Dermis microvascular lymphatic vessel endothelial cell (primary cell): ENCODE results near the gene ANKS1A. TPM values are rescaled to one million over a fixed set of nuclear protein-coding genes. Genes with fewer than 3 reads are reported as not detected.
"Not testable (repeated sequence)": the region's sequence is repeated elsewhere in the genome, so short reads cannot be mapped to it uniquely, and the experiment has no call there.

Experiments used
- DNase-seq, 2 donors: peaks; one replicate each; pipeline versions ENCODE4 v3.0.0 to v3.0.0-alpha.2; 2010; ENCODE audit warnings: low read depth in 2 of 2
- total RNA-seq: library from RNA; depleted of rRNA; stranded (reverse); fragments of >200 nt; gene quantifications from 2 replicates; pipeline ENCODE4 v1.2.1, GENCODE V29; 2014

The ANKS1A gene
- total RNA-seq, 1 donor from 2014 or later = 20.0 TPM

DNA sequence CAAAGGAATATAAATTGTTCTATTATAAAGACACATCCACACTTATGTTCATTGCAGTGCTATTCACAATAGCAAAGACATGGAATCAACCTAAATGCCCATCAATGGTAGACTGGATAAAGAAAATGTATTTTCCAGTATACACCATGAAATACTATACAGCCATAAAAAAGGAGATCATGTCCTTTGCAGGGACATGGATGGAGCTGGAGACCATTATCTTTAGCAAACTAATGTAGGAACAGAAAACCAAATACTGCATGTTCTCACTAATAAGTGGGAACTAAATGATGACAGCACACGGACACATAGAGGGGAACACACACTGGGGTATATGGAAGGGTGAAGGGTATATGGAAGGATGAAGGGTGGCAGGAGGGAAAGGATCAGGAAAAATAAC is 5.0 kb upstream of the ANKS1A start:
- DNase-seq = not testable (repeated sequence)

DNA sequence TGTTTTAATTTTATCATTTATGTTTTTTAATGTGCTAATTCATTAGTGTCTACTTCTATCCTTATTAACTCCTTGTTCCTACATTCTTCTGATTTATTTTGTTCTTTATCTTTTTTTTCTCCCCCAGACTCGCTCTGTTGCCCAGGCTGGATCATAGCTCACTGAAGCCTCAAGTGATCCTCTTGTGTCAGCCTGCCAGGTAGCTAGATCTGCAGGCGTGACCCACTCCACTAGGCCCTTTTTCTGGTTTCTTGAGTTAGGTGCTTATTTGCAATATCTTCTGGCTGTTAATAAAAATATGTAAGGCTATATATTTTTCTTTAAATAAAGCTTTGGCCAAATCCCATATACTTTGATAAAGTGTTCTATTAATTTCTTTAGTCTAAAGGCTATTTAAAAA is 4.1 kb upstream of the ANKS1A start:
- DNase-seq = no peak

DNA sequence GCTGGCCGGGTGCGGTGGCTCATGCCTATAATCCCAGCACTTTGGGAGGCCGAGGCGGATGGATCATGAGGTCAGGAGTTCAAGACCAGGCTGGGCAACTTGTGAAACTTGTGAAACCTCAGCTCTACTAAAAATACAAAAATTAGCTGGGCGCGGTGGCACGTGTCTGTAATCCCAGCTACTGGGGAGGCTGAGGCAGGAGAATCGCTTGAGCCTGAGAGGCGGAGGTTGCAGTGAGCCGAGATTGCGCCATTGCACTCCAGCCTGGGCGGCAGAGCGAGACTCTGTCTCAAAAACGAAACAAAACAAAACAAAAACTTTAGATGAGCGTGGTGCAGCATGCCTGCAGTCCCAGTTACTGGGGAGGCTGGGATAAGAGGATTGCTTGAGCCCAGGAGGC is 3.2 kb upstream of the ANKS1A start:
- not testable (repeated sequence) for DNase-seq

DNA sequence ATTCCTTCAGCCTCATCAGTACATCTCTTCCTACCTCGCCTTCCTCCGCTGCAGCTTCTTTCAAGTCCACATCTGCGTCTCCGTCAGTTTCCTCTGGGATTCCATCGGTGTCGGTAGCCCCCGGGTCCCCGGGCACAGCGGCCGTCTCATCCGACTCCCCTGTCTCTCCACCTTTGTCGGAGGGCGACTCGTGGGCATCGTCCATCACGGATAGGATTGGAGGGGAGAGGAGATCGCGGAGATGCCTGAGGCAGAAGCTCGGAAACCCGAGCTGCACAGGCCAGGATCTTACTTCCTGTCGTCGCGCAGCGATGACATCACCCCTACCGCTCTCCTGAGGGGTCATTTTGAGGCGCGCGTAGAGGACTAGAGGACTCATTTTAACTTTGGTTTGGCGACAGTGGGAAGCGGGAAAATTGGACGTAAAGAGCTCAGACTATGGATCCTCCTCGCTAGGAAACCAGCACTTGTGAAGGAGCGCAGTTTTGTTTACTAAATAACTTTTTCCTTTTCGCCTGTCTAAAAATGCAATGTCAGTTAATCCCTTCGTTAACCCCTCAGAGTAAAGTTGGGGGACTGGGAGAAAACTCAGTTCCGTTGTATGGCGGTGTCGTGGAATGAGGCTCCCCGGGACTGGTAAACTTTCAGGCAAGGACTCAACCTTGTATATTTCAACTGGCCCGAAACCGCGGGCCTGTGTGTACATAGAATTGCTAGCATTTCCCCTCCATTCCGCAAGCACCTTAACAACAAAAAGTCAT is 1.1 kb upstream of the ANKS1A start, which contains the start of gene TAF11:
TAF11 (minus strand) TSS at position 290 of the 761 bp plus-strand sequence; CDS start at position 205, 85 bp downstream.
- peak; percentile 91 to 95 for DNase-seq

DNA sequence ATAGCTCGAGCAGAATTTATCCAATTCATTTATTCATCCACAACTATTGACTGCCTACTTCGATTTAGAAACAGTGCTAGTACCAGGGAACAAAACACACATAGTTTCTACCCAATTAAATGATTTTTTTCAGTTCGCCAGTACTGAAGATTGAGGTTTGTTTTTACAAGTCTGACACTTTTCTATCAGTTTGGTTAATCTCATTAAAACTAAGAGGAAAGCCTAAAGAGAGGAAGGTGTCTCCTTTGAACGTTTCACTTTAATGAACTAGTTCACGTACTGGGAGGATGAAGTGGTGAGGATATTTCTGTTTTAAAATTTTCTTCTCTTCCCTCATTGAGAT is 570 bp upstream of the ANKS1A start:
- no peak for DNase-seq

DNA sequence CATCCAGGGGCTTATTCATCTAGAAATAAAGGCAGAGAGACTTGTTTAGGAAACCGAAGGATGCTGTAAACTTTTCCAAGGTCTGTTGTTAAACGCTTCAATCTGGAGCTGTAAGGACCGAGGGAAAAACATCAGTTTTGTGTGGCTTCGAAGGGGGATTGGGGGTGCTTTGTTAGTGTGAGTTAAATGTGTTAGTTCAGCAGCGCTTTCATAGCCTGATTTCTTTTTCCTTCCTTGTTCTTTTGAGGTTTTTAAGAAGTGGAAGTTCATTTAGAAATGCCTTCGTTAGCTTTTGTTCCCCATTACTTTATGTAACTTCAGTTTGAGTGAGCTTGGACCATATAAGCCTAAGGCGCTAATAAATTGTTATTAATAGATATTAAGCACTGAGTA is 1.5 kb downstream of the ANKS1A start:
- no peak for DNase-seq

DNA sequence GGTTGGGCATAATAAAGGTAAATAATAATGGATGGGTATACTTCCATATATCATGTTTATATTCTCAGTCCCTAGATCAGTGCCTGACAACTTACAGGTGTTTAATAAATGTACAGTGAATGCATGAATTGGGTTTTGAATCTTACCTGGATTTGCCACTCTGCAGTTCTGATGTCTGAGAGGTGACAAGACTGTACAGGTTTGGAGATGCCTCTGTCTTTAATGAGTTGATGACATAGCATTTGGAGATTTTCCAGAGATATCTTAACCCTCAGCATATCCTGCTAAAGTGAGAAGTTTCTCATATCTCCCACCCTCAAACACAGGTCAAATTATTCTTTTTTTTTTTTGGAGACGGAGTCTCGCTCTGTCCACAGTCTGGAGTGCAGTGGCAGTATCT is 2.2 kb downstream of the ANKS1A start:
- DNase-seq = no peak

DNA sequence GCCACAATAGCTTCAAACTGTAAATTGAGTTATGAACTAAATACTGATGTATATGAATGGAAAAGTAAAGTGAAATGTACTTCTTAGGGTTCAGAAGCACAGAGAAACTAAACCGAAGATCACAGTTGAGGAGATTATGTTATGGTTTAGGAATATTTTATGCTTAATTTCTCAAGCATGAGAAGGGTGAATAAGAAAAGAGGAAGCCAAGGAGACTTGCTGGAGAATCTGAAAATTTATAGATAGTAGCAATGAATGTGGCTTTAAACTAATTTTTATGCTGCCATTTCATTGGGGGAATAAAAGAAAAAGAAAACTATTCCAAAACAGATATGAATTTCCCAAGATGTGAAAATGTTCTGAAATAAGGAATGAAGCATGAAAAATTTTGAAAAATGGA is 5.6 kb downstream of the ANKS1A start:
- no peak for DNase-seq

DNA sequence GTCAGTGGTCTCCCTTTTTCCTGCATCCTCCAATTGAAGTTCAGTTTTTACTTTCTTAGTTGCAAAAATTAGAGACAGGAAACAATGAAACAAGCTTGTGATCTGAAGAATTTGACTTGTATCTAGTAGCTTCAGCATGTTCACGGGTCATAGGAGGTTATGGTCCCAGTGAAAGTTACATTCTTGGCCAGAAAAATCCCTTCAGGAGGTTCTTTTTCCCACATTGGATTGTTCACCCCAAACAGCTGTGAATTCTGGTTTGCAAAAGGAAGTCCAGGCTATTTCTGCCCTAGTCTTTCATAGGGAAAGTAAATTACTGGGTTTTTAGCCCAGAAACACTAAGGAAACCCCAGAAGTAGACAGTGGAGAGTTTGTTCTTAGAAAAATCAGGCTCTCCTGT is 8.1 kb downstream of the ANKS1A start:
- no peak for DNase-seq

DNA sequence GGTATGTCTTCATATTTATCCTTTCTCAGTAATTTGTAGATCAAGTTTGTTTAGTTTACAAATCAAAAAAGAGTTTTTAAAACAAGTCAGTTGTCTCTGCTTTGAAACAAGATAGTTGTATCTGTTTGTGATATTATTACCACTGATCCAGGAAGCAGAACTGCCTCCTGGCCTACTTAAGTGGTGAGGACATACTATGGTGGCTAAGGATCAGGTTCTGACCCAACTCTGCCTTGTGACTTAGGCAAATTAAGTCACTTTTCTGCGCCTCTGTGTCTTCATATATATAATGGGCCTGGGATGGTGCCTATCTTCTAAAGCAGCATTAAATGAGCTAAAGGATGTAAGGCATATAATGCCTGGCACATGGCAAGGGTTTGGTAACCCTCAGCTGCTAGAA is 8.7 kb downstream of the ANKS1A start:
- DNase-seq = no peak

DNA sequence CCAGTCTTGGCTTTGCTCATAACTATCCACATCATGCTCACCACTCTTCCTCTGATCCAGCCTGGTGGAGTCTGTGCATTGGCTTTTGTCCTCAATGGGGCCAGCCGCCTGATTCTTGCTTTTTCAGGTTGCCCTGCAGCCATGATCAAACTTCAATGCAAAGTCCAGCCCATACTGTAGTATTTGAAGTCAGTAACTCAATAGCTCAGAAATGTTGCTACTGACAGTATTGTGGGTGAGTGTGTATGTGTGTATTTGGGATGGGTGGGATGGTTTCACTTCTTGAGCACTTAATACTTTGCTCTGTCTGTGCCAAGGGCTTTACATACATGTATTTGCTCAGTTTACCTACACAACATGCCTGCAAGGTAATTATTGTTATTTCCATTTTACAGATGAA is 10.7 kb downstream of the ANKS1A start:
- DNase-seq = not testable (repeated sequence)

DNA sequence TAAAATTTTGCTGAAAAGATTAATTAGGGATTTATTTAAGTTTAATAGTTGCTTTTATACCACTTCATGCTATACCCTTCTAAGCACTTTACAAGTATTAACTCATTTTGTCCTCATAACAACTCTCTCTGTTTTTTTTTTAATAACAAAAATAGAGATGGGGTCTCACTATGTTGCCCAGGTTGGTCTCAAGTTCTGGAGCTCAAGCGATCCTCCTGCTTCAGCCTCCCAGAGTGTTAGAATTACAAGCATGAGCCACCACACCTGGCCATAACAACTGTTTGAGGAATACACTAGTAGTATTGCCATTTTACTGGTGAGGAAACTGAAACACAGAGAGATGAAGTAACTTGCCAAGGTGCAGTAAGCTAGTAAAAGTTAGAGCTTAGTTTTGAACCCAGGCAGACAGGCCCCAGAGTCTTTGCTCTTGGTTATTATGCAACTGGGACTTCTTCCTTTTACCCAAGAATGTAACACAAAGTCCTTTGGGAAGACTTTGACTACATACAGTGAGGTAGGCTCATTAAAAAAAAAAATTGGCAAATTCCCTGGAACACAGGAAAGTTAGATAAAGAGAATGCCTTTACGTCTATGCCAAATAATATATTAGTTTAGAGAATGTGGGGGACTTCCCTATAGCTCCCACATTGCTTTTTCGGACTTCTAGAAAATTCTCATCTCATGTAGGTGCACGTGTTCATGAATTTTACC is 11.4 kb downstream of the ANKS1A start:
- no peak for DNase-seq

DNA sequence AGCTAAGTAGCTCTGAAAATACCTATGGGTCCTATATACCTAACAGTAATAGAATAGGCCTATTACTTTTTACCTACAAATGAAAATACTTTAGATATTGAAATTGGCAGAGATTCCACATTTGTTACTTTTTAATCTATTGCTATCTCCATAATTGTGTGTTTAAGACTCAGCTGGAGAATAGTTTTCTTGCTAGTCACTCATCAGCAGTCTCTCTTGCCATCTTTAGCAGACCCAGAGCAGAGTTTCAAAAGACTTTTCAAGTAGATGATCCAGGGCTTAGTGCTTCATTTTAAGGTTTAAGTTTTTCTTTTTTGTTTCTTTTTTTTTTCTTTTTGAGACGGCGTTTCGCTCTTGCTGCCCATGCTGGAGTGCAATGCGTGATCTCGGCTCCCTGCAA is 12.9 kb downstream of the ANKS1A start:
- no peak for DNase-seq

DNA sequence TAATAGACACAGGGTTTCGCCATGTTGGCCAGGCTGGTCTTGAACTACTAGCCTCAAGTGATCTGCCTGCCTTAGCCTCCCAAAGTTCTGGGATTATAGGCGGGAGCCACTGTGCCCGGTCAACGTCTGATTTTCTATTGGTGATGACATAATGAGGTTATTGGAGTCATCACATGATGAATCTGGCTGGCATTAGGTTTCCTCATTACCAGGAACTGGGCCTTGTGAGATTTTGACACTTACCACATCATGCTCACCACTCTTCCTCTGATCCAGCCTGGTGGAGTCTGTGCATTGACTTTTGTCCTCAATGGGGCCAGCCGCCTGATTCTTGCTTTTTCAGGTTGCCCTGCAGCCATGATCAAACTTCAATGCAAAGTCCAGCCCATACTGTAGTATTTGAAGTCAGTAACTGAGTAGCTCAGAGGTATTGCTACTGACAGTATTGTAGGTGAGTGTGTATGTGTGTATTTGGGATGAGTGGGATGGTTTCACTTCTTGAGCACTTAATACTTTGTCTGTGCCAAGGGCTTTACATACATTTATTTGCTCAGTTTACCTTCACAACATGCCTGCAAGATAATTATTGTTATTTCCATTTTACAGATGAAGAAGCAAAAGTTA is 16.0 kb downstream of the ANKS1A start:
- no peak for DNase-seq

DNA sequence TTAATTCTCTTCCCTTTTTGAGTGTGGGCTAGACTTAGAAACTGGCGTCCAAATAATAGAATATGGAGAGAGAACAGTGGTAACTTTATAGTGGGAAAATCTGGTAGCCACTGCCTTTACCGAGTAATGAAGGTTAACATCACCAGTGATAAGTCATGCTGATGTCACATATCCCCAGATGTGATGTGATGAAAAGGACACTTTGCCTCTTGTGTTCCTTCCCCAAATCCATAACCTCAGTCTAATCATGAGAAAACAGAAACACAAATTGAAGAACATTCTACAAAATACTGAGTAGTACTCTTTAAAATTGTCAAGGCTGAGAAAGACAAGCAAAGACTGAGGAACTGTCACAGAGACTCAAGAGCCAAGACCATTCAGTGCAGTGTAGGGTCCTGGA is 17.8 kb downstream of the ANKS1A start:
- no peak for DNase-seq

DNA sequence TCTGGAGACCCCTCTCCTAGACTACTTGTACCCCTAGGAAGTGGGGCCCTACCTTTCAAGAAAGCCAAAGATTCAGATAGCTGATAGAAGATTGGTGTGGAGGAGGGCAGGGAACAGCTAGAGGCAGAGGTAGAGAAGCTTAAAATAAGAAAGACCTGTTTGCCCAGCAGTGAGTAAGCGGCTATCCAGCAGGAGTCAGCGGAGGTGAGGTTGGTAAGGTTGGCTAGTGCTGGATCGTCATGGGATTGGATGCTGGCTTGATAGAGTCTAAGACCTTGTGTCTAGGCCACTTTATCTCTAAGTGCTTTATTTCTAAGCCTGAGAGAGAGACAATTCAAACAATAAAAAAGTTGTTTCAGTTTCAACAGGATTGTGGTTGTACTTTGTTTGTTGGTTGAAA is 19.1 kb downstream of the ANKS1A start:
- DNase-seq = no peak

DNA sequence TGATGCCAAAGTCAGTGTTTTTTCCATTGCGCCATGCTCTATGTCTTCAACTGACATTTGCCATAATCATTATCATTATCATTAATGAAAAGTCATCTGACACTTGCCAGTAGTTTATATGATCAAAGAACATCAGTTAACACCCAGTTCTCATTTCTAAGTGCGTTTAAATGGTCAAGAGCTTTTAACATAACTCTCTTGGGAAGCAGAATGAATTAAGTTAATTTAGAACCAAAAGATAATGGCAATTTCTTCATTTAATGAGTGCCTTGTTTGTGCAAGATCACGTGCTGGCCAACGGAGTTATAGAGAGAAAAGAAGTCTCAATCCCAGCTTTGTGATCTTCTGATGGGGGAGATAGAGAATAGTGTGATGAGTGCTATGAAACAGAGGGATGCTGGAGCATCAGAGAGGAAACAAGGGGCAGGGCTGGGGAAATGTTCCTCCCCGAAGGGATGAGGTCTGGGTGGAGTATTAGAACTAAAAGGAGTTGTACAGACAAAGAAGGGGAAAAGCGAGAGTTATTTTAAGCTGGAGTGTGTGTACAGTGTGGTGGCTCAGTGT is 20.3 kb downstream of the ANKS1A start:
- no peak for DNase-seq

DNA sequence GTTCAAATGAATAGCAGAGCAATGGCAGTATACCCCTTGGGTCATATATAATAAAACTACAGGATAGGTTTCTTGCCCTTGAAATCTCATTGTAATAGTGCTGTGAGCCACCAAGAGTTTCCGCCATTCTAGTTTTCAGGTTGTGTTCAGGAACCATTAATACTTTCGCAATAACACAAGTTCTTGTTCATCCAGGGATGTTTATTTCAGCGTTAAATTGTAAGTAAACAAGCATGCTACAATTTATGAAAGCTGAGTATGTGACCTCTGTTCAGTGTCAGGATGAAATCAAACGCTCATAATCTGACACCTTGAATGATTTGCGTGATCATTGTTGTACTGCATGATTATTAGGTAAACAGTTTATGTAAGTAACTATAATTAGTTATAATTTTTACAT is 22.8 kb downstream of the ANKS1A start:
- no peak for DNase-seq

DNA sequence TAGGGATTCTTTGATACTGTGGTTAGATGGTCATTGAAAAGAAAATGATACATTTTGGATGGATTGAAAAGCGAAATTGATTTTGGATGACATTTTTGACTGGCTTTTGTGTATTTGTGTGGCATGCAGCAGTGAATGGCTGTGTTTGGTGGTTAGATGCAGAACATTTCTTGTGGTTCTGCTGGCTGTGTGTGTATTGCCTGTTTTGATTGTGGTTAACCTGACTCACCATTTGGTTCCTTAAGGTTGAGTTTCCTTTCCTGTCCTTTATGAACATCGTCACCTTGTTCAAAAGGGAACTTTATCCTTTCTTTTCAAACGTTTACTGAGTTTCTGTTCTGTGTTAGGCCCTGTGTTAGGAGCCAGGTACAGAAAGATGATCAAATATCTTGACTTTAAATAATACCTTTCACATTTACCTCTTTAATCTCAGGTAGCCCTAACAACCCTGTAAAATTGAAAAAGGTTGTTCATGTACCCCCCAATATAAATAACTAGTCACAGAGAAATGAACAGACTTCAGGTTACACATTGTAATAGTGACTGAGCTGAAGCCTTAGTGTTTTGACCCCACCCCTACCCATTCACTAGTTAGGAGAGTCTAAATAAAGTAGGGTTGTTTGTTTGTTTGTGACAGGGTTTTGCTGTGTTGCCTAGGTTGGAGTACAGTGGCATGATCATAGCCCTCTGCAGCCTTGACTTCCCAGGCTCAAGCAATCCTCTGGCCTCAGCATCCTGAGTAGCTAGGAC is 23.8 kb downstream of the ANKS1A start:
- DNase-seq = peak in 1 of 2 donors; percentile 49

DNA sequence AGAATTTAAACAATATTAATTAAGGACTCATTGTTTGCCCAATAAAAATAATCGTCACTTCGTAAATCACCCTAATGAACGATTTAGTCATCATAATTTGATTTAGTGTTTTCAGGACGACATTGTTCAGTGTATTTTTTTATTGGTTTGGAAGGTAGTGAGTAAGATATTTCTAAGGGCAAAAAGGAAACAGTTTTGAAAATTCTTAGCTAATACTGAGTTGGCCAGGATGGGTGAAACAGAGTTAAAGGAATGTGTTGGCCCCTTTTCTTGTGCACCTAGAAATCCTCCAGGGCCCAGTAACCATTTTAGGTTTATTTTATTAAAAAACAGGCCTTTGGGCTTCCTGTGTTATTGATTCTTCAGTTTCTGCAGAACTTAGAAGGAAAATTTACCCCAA is 25.3 kb downstream of the ANKS1A start:
- no peak for DNase-seq

DNA sequence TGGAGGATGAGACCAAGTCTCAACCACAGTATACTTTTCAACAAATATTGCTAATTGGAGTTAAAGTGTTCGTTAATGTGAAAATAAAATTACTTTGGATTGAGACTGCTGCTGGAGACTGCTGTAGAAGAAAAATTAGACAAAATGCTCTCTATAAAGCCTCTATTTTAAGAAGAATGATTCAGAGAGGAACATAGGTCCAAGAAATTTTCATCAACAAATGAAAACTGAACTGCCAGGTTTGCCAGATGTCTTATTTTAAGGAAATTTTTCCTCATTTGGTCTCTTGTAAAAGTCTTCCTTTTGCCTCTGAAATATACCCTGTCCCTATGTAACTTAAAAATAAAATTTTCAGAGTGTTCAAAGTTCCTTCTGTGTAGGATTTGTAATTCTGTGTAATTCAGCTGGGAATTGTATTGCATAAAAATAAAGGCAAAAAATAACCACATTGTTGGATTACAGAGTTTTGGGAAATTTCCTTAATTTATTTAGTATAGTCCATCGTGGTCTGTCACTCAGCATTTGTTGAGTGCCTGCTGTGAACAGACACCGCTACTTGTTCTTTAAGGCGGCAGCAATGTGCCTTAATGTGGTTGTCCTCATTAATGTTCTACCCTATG is 27.4 kb downstream of the ANKS1A start:
- DNase-seq = no peak
